Ureter (tissue), 1 donor: Measurements from ENCODE around the gene CES3. TPM values are rescaled to one million over a fixed set of nuclear protein-coding genes. Genes with fewer than 3 reads are reported as not detected.
"Not testable (repeated sequence)": the region's sequence is repeated elsewhere in the genome, so short reads cannot be mapped to it uniquely, and the experiment has no call there.

ENCODE experiments used
- DNase-seq: peaks from one replicate; pipeline ENCODE4 v3.0.0-alpha.2; 2020; ENCODE audit warnings: low spot score
- total RNA-seq: library from RNA; stranded (reverse); gene quantifications from one replicate; pipeline ENCODE4 v1.2.4, GENCODE V29; 2023
- donor health status: DM: yes; HTN: yes; CAD: no.

CES3 gene
- total RNA-seq, 1 donor from 2014 or later, result 0.29 TPM

DNA sequence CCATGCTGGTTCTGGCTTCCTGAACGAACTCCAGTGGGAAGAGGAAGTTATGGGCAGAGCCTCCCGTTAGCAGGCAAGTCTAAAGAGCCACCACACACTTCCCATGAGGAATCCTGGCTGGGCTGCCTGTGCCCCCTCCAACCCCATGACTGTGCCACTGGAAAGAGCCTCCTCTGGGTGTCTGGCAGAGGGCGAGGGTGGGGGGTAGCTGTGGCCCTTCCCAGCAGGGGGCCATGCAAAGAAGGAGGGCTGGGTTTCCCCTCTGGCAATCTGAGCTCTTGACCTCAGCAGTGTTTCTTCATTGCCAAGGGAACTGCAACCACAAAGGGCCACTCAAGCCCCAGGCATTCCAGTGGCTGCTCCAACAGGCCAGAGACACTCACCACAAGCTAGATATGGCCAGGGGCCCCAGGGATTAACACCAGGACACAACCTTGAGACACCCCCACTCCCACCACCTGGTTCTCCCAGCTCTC is 34.1 kb upstream of the CES3 start:
- DNase-seq, result no peak

GRCh38 chr16:66927918-66928649 is 33.0 kb upstream of the CES3 start:
- no peak for DNase-seq

GRCh38 chr16:66928702-66929388 is 32.2 kb upstream of the CES3 start:
- DNase-seq, result no peak

DNA sequence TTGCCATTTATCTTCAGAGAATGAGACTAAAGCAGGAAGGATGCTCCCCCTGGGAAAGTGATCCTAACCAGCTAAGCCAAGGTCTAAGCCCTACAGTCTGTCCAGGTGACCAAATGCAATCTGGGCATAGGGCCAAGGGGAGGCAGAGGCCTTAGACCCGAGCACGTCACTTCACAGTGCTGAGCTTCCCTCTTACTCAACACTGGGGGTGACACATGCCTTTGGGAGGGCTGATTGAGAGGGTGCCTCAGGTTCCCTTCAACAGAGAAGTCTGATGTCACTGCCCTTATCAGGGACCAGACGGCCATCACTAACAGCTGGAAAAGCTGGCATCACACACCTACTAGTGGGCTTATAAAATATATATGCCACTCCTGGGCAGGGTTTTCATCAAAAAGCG is 30.9 kb upstream of the CES3 start:
- DNase-seq, result no peak

- no peak for DNase-seq
Measured at GRCh38 chr16:66931665-66932064, 29.4 kb upstream of the CES3 start.

- DNase-seq, result no peak
Measured at GRCh38 chr16:66932076-66932475, 29.0 kb upstream of the CES3 start.

- DNase-seq, result no peak
Measured at GRCh38 chr16:66933776-66934137, 27.3 kb upstream of the CES3 start.

DNA sequence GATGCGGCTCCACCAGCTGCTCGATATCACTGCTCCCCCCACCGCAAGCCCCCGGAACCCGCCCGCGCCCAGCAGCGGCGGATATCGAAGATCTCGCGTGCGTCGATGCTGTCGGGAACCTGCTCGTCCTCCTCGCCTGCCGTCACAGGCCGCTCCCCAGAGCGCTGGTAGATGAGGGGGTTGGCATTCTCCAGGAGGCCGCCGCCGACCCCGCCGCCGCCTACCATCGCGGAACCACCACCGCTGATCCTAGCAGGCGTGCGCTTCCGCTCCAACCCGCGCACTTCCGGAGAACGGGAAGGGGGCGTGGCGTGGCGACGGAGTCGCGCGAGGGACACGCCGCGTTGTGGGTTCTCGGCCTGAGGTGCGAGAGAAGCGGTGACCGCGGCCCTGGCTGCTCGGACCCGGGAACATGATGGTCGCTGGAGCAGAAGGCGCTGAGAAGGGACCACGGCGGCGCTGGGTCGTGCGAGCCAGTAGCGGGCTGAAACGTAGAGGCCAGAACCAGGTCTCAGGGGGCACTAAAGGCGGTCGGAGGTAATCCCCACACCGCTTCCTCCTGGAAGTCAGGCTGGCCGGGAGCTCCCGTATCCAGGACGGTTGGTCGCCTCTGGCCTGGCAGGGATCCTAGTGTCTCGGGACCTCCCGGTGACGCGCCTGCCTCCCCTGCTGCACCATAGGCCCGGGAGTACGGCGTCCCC is 26.8 kb upstream of the CES3 start, which contains the start of gene CIAO2B:
Gene CIAO2B, minus strand, starts transcription at position 265 of the 701 bp plus-strand sequence. Its CDS starts 38 bp downstream, at position 227.
- DNase-seq, result peak; percentile 91

- not testable (repeated sequence) for DNase-seq
Measured at GRCh38 chr16:66934839-66935313, 26.2 kb upstream of the CES3 start.

DNA sequence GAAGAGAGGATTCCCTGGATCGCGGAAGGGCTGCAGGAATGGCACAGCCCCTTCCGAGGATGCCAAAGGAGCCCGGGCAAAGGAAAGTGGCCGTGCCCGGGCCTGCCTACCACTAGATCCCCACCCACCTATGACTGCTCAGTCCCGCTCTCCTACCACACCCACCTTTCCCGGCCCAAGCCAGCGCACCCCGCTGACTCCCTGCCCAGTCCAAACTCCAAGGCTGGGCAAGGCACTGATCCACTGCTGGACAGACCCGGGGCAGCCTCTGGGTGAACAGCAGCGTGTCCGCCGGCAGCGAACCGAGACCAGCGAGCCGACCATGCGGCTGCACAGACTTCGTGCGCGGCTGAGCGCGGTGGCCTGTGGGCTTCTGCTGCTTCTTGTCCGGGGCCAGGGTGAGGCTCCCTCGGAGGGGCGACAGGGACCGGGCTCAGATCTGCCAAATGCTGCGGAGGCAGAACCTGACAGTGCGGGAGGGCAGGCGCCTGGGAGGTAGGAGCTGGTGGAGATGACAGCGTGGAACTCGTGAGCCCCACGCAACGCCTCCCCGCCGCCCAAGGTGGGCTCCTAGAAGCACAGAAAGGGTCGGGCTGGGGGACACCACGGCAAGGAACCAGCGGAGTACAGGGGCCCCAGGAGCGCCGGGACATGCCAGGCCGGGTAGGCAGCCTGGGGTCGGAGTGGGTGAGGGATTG is 25.6 kb upstream of the CES3 start, which contains the start of gene CES2:
Gene CES2, plus strand, starts transcription at position 203 of the 698 bp plus-strand sequence. Its CDS starts 120 bp downstream, at position 323.
- peak; percentile 74 for DNase-seq

- no peak for DNase-seq
Measured at GRCh38 chr16:66936462-66936861, 24.6 kb upstream of the CES3 start.

- no peak for DNase-seq
Measured at GRCh38 chr16:66936889-66937554, 24.0 kb upstream of the CES3 start.

GRCh38 chr16:66937725-66938337 is 23.2 kb upstream of the CES3 start:
- DNase-seq, result no peak

DNA sequence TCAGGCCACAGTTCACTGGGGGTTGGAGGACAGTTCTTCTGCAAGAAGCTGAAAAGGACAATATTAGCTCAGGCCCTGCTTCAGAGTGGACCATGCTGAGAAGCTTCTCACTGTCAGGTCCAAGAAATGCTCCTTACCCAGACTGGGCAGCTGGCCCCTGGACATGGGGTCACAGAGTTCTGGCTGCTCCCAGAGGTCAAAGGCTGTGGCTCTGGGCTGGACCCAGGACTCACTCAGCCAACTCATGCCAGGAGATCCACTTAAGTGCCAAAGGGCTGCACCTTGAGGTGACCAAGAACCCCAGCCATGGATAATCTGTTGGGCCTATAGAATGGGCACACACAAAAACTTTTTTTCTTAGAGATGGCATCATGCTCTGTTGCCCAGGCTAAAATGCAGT is 21.7 kb upstream of the CES3 start:
- no peak for DNase-seq

- no peak for DNase-seq
Measured at GRCh38 chr16:66940236-66940635, 20.8 kb upstream of the CES3 start.

DNA sequence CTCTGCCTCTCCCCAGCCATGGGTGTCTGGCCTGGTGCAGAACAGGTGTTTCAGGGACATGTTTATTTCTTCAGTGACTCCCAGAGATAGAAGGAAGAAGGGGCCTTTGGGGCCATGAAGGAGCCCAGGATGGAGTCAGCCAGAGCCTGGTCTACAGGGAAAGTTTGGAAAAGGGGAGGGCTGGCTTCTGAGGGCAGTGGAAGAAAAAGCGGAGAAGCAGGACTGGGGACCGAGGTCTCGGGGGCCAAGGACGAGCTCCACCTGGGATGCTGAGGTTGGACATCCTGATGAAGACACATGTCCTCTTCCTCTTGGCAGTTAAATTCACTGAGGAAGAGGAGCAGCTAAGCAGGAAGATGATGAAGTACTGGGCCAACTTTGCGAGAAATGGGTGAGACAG is 18.1 kb upstream of the CES3 start:
- no peak for DNase-seq

DNA sequence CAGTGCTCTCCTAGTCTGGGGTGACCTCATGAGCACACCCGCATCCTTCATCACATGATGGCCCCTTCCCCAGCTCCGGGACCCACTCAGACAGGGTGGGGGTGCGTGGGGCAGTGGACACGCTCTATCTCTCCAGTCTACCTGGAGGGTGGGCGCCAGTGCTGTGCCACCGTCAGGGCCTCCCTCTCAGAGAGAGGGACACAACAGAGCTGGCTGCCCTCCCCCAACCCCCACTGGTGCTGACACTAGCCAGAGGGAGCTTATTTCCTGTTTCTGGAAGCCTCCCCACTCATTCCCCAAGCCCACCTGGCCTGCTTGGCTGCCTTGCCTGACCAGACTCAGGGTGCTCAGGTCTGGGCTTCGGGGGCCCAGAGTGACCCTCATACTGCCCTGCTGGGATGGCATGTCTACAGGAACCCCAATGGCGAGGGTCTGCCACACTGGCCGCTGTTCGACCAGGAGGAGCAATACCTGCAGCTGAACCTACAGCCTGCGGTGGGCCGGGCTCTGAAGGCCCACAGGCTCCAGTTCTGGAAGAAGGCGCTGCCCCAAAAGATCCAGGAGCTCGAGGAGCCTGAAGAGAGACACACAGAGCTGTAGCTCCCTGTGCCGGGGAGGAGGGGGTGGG is 17.5 kb upstream of the CES3 start:
- no peak for DNase-seq

GRCh38 chr16:66944054-66944441 is 17.0 kb upstream of the CES3 start:
- DNase-seq, result no peak

GRCh38 chr16:66944971-66945370 is 16.1 kb upstream of the CES3 start:
- not testable (repeated sequence) for DNase-seq

DNA sequence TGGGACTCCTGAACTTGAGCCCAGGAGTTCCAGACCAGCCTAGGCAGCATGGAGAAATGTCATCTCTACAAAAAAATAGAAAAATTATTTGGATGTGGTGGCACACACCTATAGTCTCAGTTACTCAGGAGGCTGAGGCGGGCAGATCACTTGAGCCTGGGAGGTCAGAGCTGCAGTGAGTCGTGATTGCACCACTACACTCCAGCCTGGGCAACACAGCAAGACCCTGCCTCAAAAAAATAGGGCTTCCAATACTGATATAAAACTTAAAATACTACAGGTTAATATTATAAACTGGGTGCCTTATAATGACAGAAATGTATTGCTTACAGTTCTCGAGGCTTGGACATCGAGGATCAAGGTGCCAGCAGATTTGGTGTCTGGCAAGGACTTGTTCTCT is 15.1 kb upstream of the CES3 start:
- no peak for DNase-seq
